NCI-H1417 (cell line): ENCODE results near the gene ERCC6L.
A peak's percentile ranks its signal among the peaks of the same experiment; 100 is the strongest.

Experiments
- DNase-seq, 3 experiments: peaks; one replicate each; lab custom pipeline; 2025; lab: John Stamatoyannopoulos, UW

Gene ERCC6L

GRCh38 chrX:72238721-72239475 is at the start of gene ERCC6L:
ERCC6L (minus strand) TSS chrX:72239027; CDS start chrX:72238911, 116 bp downstream.
- DNase-seq = peak in 1 of 3 experiments; percentile 82

- DNase-seq = no peak
Observed at GRCh38 chrX:72282302-72282701, 43.5 kb upstream of the ERCC6L start.

GRCh38 chrX:72280321-72280845 is 41.6 kb upstream of the ERCC6L start:
- DNase-seq = peak in 1 of 3 experiments; percentile 9

GRCh38 chrX:72276478-72276953 is 37.7 kb upstream of the ERCC6L start:
- no peak for DNase-seq

GRCh38 chrX:72274526-72274925 is 35.7 kb upstream of the ERCC6L start:
- DNase-seq = no peak

- peak in 1 of 3 experiments; percentile 34 for DNase-seq
Observed at GRCh38 chrX:72273718-72274117, 34.9 kb upstream of the ERCC6L start.

- DNase-seq = peak in 1 of 3 experiments; percentile 13
Observed at GRCh38 chrX:72272868-72273267, 34.0 kb upstream of the ERCC6L start.

GRCh38 chrX:72271812-72272211 is 33.0 kb upstream of the ERCC6L start:
- no peak for DNase-seq

GRCh38 chrX:72271091-72271788 is 32.4 kb upstream of the ERCC6L start:
- no peak for DNase-seq

GRCh38 chrX:72270316-72270866 is 31.6 kb upstream of the ERCC6L start:
- no peak for DNase-seq

- DNase-seq = no peak
Observed at GRCh38 chrX:72269671-72270251, 30.9 kb upstream of the ERCC6L start.

- DNase-seq = no peak
Observed at GRCh38 chrX:72268597-72269365, 30.0 kb upstream of the ERCC6L start.

- no peak for DNase-seq
Observed at GRCh38 chrX:72265263-72265662, 26.4 kb upstream of the ERCC6L start.

GRCh38 chrX:72262077-72262476 is 23.2 kb upstream of the ERCC6L start:
- DNase-seq = peak in 1 of 3 experiments; percentile 74

- no peak for DNase-seq
Observed at GRCh38 chrX:72260448-72260847, 21.6 kb upstream of the ERCC6L start.

- no peak for DNase-seq
Observed at GRCh38 chrX:72258174-72258573, 19.3 kb upstream of the ERCC6L start.

- no peak for DNase-seq
Observed at GRCh38 chrX:72255864-72256263, 17.0 kb upstream of the ERCC6L start.

GRCh38 chrX:72255445-72255844 is 16.6 kb upstream of the ERCC6L start:
- DNase-seq = peak; percentile 65 to 99 (median 97)

GRCh38 chrX:72254816-72255215 is 16.0 kb upstream of the ERCC6L start:
- DNase-seq = peak in 2 of 3 experiments; percentile 70 to 84

- DNase-seq = no peak
Observed at GRCh38 chrX:72253686-72254085, 14.9 kb upstream of the ERCC6L start.

GRCh38 chrX:72247206-72247942 is 8.5 kb upstream of the ERCC6L start:
- DNase-seq = peak in 2 of 3 experiments; percentile 42 to 82
